ENCODE data around the gene LONP2.

LONP2 gene

DNA sequence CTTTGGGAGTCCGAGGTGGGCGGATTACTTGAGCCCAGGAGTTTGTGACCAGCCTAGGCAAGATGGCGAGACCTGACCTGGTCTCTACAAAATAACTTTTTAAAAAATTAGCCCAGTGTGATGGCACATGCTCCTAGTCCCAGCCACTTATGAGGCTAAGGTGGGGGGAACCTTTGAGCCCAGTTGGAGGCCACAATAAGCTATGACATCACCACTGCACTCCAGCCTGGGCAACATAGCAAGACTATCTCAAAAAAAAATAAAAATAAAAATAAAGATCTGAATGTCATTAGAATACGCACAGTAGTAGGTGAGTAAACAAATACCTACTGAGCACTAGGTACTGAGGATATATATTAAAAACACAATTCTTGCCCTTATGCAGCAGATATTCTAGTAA lies 138.0 kb downstream of the LONP2 start:
- in situ Hi-C loops (cut with HindIII; ENCODE audit: low sequenced_read_pairs) = loop anchor here (10.0 kb wide), 1 partner anchor 63 kb away; no protein-coding TSS in a partner anchor
- TF ChIP-seq, protein P1, sequence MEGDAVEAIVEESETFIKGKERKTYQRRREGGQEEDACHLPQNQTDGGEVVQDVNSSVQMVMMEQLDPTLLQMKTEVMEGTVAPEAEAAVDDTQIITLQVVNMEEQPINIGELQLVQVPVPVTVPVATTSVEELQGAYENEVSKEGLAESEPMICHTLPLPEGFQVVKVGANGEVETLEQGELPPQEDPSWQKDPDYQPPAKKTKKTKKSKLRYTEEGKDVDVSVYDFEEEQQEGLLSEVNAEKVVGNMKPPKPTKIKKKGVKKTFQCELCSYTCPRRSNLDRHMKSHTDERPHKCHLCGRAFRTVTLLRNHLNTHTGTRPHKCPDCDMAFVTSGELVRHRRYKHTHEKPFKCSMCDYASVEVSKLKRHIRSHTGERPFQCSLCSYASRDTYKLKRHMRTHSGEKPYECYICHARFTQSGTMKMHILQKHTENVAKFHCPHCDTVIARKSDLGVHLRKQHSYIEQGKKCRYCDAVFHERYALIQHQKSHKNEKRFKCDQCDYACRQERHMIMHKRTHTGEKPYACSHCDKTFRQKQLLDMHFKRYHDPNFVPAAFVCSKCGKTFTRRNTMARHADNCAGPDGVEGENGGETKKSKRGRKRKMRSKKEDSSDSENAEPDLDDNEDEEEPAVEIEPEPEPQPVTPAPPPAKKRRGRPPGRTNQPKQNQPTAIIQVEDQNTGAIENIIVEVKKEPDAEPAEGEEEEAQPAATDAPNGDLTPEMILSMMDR (IDR thresholded peaks at IDR 0.05; ENCODE audit: low read depth, low read length, missing control alignments) = no peak
- DNase-seq (ENCODE audit: low read depth) = no peak
- no peak overlapping the region for H3K4me3 ChIP-seq (ENCODE audit: low read depth, low read length)

DNA sequence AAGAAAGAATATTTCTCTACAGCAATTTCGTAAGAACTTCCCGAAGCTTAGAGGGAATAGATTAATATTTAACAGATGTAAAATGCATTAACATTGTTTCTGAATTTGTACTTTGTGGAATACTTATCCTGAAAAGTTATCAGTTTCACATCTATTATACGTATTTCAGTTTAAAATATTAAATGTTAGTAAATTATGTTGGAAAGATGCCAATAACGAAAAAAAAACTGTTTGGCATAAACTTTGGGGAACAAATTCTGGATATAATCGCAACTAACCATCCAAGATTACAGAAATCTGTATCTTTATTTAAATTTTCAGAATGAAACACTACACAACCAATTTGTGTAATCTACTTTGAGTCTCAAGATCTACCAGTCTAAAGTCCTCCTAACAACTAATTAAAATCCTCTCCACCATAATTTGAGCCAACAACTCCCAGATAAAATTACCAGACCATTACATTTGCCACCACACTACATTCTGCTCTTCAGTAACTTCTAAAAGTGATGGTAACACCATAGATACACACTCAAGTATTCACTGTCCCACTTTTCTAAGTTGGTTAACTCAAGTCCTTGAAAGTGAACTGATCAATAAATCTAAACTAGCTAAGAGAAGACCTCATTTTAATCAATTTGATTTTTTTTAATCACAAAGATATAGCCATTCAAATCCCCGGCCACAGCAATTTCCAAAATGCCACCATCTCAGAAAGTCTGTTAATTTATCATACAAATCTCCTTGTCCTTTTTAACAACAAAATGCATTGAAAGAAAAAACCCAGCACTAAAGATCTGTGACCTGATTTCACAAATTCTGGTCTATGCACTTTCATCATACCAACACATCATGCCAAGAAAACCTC lies 139.1 kb downstream of the LONP2 start:
- TF ChIP-seq, protein P1 (IDR thresholded peaks at IDR 0.05; ENCODE audit: low read depth, low read length, missing control alignments) = no peak
- in situ Hi-C loops (cut with HindIII; ENCODE audit: low sequenced_read_pairs) = loop anchor here (10.0 kb wide), 1 partner anchor 62 kb away; no protein-coding TSS in a partner anchor
- H3K4me3 ChIP-seq (ENCODE audit: low read depth, low read length) = peak overlapping the region; percentile 66
- DNase-seq (ENCODE audit: low read depth) = no peak

DNA sequence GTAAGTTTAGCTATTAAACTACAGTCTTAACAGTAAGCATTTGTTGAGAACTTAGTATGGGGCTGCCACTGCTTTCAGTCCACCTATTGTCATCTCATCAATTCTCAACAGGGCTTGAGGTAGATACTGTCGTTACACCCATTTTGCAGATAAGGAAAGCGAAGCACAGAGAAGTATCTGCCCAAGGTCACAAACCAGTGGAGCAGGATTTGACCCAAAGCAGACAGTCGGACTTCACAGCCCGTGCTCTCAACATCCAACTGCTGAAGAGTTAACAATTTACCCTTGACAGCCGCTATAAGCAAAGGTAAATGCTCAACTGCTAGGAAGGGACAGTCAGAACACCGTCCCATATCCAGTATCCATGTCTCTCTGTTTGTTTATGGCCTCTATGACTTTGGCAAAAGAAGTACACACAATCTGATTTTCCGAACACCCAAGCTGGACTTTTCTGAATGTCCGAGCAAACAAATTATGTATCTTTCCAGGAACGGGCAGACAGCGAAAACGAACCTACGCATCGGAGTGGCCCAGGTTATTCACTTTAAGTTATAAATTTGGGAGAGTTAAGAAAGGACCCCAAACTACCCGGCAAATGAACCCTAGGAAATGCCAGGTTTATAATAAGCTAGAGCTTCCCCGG lies 139.9 kb downstream of the LONP2 start:
- peak overlapping the region; percentile 66 for H3K4me3 ChIP-seq (ENCODE audit: low read depth, low read length)
- no peak for DNase-seq (ENCODE audit: low read depth)
- TF ChIP-seq, protein P1 (IDR thresholded peaks at IDR 0.05; ENCODE audit: low read depth, low read length, missing control alignments) = no peak
- in situ Hi-C loops (cut with HindIII; ENCODE audit: low sequenced_read_pairs) = loop anchor here (10.0 kb wide), 1 partner anchor 61 kb away; no protein-coding TSS in a partner anchor

DNA sequence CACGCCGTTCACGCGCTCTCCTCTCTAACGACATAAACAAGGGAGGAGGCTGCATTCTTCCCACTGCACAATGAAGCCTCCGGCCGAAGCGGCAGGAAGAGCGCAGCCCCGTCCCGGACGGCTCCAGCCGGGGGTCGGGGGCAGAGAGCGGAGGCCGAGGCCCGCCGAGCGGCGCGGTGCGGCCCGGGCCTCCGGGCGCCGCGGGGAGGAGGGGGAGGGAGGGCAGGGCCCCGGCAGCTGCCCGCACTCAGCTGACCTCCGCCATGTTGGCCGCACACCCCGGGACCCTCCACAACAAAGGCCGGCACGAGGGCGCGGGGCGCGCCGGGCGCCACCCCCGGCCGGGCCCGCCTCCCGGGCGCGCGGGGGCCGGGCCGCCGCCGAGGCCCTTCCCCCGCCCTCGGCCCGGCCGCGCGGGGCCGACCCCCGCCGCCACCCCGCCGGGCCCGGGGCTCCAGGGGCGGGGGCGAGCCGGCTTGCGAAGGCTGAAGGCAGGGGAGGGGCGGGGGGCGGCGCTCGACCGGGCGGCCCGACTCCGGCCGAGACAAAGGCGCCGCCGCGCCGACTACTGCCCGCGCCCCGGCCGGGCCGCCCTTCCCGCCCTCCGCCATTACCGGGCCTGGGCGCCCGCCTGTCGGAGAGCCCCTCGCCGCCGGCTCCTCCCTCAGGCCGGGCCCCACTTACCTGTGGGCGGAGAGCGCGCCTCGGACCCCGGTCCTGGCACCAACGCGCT lies 140.6 kb downstream of the LONP2 start:
- peak overlapping the region; percentile 66 for H3K4me3 ChIP-seq (ENCODE audit: low read depth, low read length)
- no peak for DNase-seq (ENCODE audit: low read depth)
- in situ Hi-C loops (cut with HindIII; ENCODE audit: low sequenced_read_pairs) = loop anchor here (10.0 kb wide), 1 partner anchor 60 kb away; no protein-coding TSS in a partner anchor
- TF ChIP-seq, protein P1 (IDR thresholded peaks at IDR 0.05; ENCODE audit: low read depth, low read length, missing control alignments) = no peak

DNA sequence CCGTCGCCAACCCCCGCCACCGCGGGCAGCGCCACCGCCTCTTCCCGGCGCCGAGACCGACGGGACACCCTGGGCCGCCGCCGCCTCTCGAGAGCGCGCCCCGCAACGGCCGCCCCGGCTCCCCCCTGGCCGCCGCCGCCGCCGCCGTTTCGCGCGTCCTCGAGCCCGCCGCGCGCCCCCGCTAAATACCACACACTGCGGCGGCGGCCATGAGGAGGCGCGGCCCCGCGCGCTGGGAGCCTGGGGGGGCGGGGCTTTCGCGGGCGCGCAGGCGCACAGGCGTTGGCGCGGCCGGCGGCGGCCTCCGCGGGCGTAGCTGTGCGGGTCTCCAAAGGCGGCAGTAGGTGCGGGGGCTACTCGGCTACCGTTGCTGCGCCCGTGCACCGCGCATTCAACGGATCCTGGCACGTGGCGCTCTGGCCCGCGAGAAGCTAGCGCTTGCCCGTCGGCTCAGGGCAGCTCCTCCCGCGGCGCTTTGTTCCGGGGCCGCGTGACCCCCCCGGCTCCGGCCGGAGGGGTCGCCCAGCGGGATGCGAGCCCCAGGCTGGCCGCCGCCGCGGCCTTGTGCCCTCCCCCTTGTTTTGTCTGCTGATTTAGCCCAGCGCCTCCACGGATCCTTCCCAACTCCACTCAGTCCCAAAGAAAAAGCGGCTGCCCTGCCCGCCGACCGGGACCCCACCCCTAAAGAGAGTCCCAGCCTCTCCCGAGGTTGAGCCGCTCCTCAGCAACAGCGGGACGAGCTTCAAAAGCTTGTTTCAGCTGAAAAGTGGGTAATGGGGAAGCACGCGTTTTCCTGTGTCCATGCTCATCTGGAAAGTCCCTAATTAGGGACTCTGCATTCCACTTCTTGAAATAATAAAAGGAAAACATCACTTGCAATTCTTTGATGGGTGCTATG lies 141.4 kb downstream of the LONP2 start, which contains the start of gene SIAH1:
TSS of gene SIAH1 (minus strand) at position 161 of the 898 bp plus-strand sequence. CDS start 22,985 bp downstream, outside the sequence.
- DNase-seq (ENCODE audit: low read depth) = no peak
- TF ChIP-seq, protein P1 (IDR thresholded peaks at IDR 0.05; ENCODE audit: low read depth, low read length, missing control alignments) = no peak
- in situ Hi-C loops (cut with HindIII; ENCODE audit: low sequenced_read_pairs) = loop anchor here (10.0 kb wide), 1 partner anchor 59 kb away; no protein-coding TSS in a partner anchor
- peak within 1 kb of the TSS; percentile 66 for H3K4me3 ChIP-seq (ENCODE audit: low read depth, low read length)

All from astrocyte of the cerebellum (primary cell).